ENCODE measurements around the gene PSMB5. TPM values are rescaled to one million over a fixed set of nuclear protein-coding genes. Genes with fewer than 3 reads are reported as not detected.

Gene PSMB5
- total RNA-seq, 2 donors from 2014 or later, result 47.4 to 79.7 TPM

DNA sequence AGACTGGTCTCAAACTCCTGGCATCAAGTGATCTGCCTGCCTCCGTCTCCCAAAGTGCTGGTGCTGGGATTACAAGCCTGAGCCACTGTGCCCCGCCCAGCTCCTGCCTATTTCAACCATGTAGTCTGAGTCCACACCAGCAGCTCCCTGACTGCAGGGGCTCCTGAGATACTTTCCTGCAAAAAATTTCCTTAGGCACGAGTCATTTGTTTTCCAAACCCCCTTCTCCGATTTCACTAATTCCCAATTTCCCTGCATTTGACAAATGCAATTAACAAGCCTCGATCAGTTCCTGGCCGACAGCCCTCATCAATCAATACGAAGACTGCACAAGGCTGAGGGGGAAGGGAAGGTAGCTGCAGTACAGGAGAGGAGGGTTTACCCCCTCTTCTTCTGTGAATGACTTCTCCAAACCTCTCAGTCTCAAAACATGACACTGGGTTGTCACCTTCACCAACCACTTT lies 10.1 kb downstream of the PSMB5 start:
- H3K36me3 ChIP-seq, result peaks cover 14% of the 10 kb centered on the region
- peaks cover 0 to 4% of the 10 kb centered on the region in 2 donors for H3K4me1 ChIP-seq (ENCODE audit: control insufficient read depth in 1 of 2, low read depth in 2 of 2)
- H3K27ac ChIP-seq, result no peak overlapping the region
- H3K9me3 ChIP-seq, result no peaks in the 10 kb centered on the region
- DNase-seq (ENCODE audit: low spot score), result no peak
- TF ChIP-seq, protein P1, sequence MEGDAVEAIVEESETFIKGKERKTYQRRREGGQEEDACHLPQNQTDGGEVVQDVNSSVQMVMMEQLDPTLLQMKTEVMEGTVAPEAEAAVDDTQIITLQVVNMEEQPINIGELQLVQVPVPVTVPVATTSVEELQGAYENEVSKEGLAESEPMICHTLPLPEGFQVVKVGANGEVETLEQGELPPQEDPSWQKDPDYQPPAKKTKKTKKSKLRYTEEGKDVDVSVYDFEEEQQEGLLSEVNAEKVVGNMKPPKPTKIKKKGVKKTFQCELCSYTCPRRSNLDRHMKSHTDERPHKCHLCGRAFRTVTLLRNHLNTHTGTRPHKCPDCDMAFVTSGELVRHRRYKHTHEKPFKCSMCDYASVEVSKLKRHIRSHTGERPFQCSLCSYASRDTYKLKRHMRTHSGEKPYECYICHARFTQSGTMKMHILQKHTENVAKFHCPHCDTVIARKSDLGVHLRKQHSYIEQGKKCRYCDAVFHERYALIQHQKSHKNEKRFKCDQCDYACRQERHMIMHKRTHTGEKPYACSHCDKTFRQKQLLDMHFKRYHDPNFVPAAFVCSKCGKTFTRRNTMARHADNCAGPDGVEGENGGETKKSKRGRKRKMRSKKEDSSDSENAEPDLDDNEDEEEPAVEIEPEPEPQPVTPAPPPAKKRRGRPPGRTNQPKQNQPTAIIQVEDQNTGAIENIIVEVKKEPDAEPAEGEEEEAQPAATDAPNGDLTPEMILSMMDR (IDR thresholded peaks at IDR 0.05), result no peak
- no peak for ATAC-seq (ENCODE audit: insufficient number of reproducible peaks, low FRiP score, low read depth)
- H3K4me3 ChIP-seq, result no peak overlapping the region
- no peaks in the 10 kb centered on the region for H3K27me3 ChIP-seq (replicated peaks; ENCODE audit: insufficient read depth)

DNA sequence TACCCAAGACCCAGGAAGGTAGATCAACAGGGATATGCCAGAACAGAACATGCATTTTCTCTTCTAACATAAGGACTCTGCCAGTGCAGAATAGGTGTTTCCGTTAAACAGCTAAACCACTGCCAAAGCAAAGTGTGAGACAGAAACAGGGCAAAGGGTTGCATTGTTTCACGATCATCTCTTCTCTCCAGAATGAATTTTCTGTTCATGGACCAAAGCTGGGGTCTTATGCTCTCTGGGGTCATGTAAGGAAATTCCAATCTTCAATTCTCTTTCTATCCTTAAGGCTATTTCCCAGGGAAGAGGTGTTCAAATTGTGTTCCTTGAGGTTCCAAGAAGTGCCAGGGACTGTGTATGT lies 10.9 kb downstream of the PSMB5 start:
- H3K4me1 ChIP-seq (ENCODE audit: control insufficient read depth in 1 of 2, low read depth in 2 of 2), result peaks cover 0 to 4% of the 10 kb centered on the region in 2 donors
- H3K9me3 ChIP-seq, result no peaks in the 10 kb centered on the region
- no peak overlapping the region for H3K27ac ChIP-seq
- TF ChIP-seq, protein P1 (IDR thresholded peaks at IDR 0.05), result no peak
- H3K27me3 ChIP-seq (replicated peaks; ENCODE audit: insufficient read depth), result no peaks in the 10 kb centered on the region
- H3K36me3 ChIP-seq, result peaks cover 14% of the 10 kb centered on the region
- no peak overlapping the region for H3K4me3 ChIP-seq
- no peak for ATAC-seq (ENCODE audit: insufficient number of reproducible peaks, low FRiP score, low read depth)
- no peak for DNase-seq (ENCODE audit: low spot score)

DNA sequence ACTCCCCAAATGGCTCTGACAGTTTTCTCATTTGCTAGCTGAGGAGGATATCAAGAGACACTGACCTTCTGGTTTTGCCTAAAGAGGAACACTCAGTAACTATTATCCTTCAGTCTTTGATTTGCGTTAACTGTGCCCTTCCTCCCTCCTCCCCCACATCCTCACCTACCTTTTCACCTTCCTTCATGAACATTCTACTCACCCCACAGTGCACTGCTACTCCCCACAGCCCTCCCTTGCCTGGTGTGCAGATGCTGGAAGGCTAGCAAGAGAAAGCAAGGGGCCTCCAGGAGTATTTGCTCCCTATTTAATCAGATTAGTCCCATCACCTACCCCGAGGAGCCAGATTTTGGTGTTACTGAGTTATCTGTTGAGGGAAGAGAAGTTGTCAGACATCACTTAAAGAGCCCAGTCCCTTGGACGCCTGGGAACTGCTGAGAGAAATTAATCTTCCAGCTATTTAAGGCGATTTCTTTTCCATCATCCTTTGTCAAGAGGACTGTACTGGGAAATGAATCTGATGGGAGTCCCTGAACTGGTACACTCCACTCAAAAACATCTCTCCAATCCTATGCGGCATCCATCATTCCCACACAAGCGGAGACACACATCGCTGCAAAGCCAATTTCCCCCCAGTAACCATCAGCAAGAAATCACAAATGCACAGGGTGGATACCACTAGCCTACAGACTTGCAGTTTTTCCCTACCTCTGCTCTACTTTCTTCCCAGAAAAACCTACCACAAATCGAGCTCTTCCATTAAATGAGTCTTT lies 11.5 kb downstream of the PSMB5 start:
- ATAC-seq (ENCODE audit: insufficient number of reproducible peaks, low FRiP score, low read depth), result no peak
- no peak overlapping the region for H3K27ac ChIP-seq
- no peaks in the 10 kb centered on the region for H3K27me3 ChIP-seq (replicated peaks; ENCODE audit: insufficient read depth)
- H3K4me1 ChIP-seq (ENCODE audit: control insufficient read depth in 1 of 2, low read depth in 2 of 2), result peaks cover 0 to 4% of the 10 kb centered on the region in 2 donors
- TF ChIP-seq, protein P1 (IDR thresholded peaks at IDR 0.05), result no peak
- peaks cover 14% of the 10 kb centered on the region for H3K36me3 ChIP-seq
- H3K9me3 ChIP-seq, result no peaks in the 10 kb centered on the region
- H3K4me3 ChIP-seq, result no peak overlapping the region
- no peak for DNase-seq (ENCODE audit: low spot score)

DNA sequence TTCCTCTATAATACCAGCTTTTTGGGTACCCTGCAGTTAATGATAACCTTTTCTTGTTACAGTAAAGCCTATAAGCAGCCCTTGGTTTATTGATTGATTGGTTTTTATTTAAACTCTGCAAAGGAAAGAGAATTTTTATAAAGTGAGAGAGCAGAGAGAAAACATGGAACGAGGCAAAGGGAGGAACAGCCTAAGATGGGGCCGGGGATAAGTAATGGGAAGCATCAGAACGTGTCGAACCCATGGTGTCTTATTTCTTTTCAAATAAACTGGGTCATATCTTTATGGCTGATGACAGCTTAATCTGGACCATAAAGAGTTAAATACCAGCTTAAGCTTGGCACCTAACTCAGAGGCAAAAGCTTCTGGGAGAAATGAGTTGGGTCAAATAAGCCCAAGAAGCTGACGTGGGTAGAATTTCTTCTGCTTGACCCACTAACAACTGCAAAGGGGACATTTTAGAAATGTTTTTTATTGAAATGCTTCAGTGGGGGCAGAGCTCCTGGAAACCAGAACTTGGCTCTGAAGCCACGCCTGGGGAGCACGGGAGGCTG lies 12.7 kb downstream of the PSMB5 start:
- Histone ChIP-seq H3K4me3 (no peak overlapping the region), H3K27ac (no peak overlapping the region), H3K27me3 (replicated peaks; ENCODE audit: insufficient read depth) (no peaks in the 10 kb centered on the region), H3K4me1 (ENCODE audit: control insufficient read depth in 1 of 2, low read depth in 2 of 2) (no peaks in the 10 kb centered on the region), H3K36me3 (peaks cover 14% of the 10 kb centered on the region), H3K9me3 (no peaks in the 10 kb centered on the region)
- no peak for DNase-seq (ENCODE audit: low spot score)
- no peak for ATAC-seq (ENCODE audit: insufficient number of reproducible peaks, low FRiP score, low read depth)
- TF ChIP-seq, protein P1 (IDR thresholded peaks at IDR 0.05), result no peak

DNA sequence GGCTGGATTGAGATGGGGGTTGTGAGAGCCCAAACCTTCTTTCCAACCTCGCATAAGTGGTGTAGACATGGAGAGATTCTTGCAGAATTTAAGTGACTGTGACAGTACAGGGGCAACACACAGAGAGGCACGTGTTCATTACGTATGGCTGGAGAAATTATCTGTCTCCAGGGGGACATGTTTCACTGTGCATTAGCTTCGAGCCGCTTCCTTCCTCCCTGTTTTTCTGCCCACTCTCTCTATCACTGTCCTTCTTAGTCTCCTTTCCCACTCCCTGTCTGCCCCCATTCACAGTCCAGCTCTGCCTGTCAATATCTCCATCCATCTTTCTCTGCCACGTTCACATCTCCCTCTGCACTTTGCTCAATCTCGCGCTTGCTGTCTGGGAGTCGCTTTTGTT lies 13.3 kb downstream of the PSMB5 start:
- ATAC-seq (ENCODE audit: insufficient number of reproducible peaks, low FRiP score, low read depth) (no peak), DNase-seq (ENCODE audit: low spot score) (no peak)
- Histone ChIP-seq H3K4me1 (ENCODE audit: control insufficient read depth in 1 of 2, low read depth in 2 of 2) (no peaks in the 10 kb centered on the region), H3K36me3 (peaks cover 14% of the 10 kb centered on the region), H3K27ac (no peak overlapping the region), H3K4me3 (no peak overlapping the region), H3K27me3 (replicated peaks; ENCODE audit: insufficient read depth) (no peaks in the 10 kb centered on the region), H3K9me3 (no peaks in the 10 kb centered on the region)
- TF ChIP-seq, protein P1 (IDR thresholded peaks at IDR 0.05), result no peak
